Panc1 (cell line): ENCODE data around the gene TLE1.

Experiments used
- CTCF ChIP-seq: fragments of 450-650 bp; IDR thresholded peaks from 2 replicates; pipeline ENCODE4 v1.5.1; 2017; ENCODE audit warnings: mild to moderate bottlenecking
- TCF7L2 ChIP-seq: IDR thresholded peaks from 2 replicates; pipeline ENCODE4 v1.6.1; 2011; ENCODE audit warnings: mild to moderate bottlenecking, low read depth, low read length, inconsistent platforms

GRCh38 chr9:81676395-81676794 is 13.0 kb downstream of the TLE1 start:
- no peak for TF ChIP-seq CTCF
- no peak for TF ChIP-seq TCF7L2
